NCI-H524 treated with DMSO at 0.1 percent for 48 hours (cell line): ENCODE results near the gene HBP1.
"Not testable (repeated sequence)": the region's sequence is repeated elsewhere in the genome, so short reads cannot be mapped to it uniquely, and the experiment has no call there.

ENCODE experiments used
- DNase-seq: peaks from one replicate; lab custom pipeline; 2025; lab: John Stamatoyannopoulos, UW

Gene HBP1

GRCh38 chr7:107154826-107155225 lies 14.0 kb upstream of the HBP1 start:
- no peak for DNase-seq

- not testable (repeated sequence) for DNase-seq
Measured at GRCh38 chr7:107155726-107156125, 13.1 kb upstream of the HBP1 start.

GRCh38 chr7:107157091-107157490 lies 11.7 kb upstream of the HBP1 start:
- DNase-seq: no peak

- no peak for DNase-seq
Measured at GRCh38 chr7:107158028-107158427, 10.8 kb upstream of the HBP1 start.

GRCh38 chr7:107160389-107160788 lies 8.4 kb upstream of the HBP1 start:
- DNase-seq: no peak

GRCh38 chr7:107161415-107161814 lies 7.4 kb upstream of the HBP1 start:
- no peak for DNase-seq

GRCh38 chr7:107162475-107162874 lies 6.3 kb upstream of the HBP1 start:
- no peak for DNase-seq

GRCh38 chr7:107164092-107164491 lies 4.7 kb upstream of the HBP1 start:
- no peak for DNase-seq

GRCh38 chr7:107165341-107165740 lies 3.5 kb upstream of the HBP1 start:
- DNase-seq: no peak

GRCh38 chr7:107166736-107167426 lies 1.9 kb upstream of the HBP1 start:
- DNase-seq: no peak

- peak; percentile 26 for DNase-seq
Measured at GRCh38 chr7:107167483-107168232, 1.1 kb upstream of the HBP1 start.

- peak; percentile 36 for DNase-seq
Measured at GRCh38 chr7:107169120-107170050, 582 bp downstream of the HBP1 start.

GRCh38 chr7:107170051-107170915 lies 1.5 kb downstream of the HBP1 start:
- DNase-seq: no peak

GRCh38 chr7:107171496-107171895 lies 2.7 kb downstream of the HBP1 start:
- no peak for DNase-seq

GRCh38 chr7:107172276-107173032 lies 3.7 kb downstream of the HBP1 start:
- DNase-seq: no peak

- no peak for DNase-seq
Measured at GRCh38 chr7:107173191-107173590, 4.4 kb downstream of the HBP1 start.

- DNase-seq: no peak
Measured at GRCh38 chr7:107173691-107174406, 5.0 kb downstream of the HBP1 start.

GRCh38 chr7:107179326-107180164 lies 10.7 kb downstream of the HBP1 start:
- DNase-seq: no peak

- no peak for DNase-seq
Measured at GRCh38 chr7:107180378-107180777, 11.6 kb downstream of the HBP1 start.
